ENCODE data around the gene ADPRH.

GRCh38 chr3:119613872-119614271 is 34.6 kb downstream of the ADPRH start:
- TF ChIP-seq CTCF (IDR thresholded peaks at IDR 0.05) (no peak), POLR2A (IDR thresholded peaks at IDR 0.05) (no peak)
